Measurements from ENCODE around the gene SCN7A. TPM values are rescaled to one million over a fixed set of nuclear protein-coding genes. Genes with fewer than 3 reads are reported as not detected.

SCN7A gene
- total RNA-seq, 1 donor: under 0.01 TPM

GRCh38 chr2:166375736-166376487 lies 118.1 kb downstream of the SCN7A start, which contains the start of gene SCN9A:
SCN9A (minus strand) TSS chr2:166375944; CDS start chr2:166311756, 64,188 bp downstream.
- DNase-seq (ENCODE audit: low read depth): peak; percentile 46
- no peak for TF ChIP-seq CTCF (IDR thresholded peaks at IDR 0.05; ENCODE audit: insufficient read depth, low read length)
- H3K4me3 ChIP-seq (ENCODE audit: low read depth, low read length): peak within 1 kb of the TSS; percentile 74

GRCh38 chr2:166375195-166375735 lies 118.8 kb downstream of the SCN7A start:
- H3K4me3 ChIP-seq (ENCODE audit: low read depth, low read length): peak overlapping the region; percentile 74
- peak; percentile 17 for DNase-seq (ENCODE audit: low read depth)
- no peak for TF ChIP-seq CTCF (IDR thresholded peaks at IDR 0.05; ENCODE audit: insufficient read depth, low read length)

DNA sequence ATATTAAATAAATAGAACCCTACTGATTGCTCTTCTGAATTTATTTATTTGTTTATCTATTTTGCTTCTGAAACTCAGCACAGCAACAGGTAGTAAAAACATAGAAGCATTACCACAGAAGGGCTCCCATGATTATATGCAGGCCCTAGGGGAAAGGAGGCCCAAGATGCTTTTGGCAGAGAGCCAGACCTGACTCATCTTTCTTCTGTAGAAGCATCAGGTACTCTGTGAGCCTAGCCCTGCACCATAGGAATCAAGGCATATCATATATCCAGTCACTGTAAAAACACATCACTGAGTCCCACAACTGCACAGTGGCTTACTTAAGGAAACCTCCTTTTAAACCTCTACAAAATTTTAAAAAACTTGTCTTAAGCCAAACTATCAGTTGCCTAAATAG lies 120.1 kb downstream of the SCN7A start:
- peak overlapping the region; percentile 22 for H3K4me3 ChIP-seq (ENCODE audit: low read depth, low read length)
- DNase-seq (ENCODE audit: low read depth): peak; percentile 41
- no peak for TF ChIP-seq CTCF (IDR thresholded peaks at IDR 0.05; ENCODE audit: insufficient read depth, low read length)

DNA sequence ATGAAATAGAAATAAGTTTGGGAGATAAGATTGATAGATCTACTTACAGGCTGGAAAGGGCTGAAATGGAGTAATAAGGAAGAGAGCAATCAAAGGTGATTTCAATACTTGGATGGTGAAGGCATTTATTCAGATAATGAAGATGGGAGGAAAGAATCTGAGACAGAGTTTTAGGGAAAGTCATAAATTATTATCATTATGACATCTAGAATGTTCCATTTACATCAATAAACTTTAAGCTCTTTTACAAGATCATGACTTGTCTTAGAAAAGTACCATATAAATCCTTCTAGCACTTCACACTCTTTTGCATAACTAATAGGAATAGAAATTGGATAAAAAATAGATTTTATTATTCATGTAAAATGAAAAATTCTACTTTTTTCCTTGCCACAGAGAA lies 120.5 kb downstream of the SCN7A start:
- no peak for TF ChIP-seq CTCF (IDR thresholded peaks at IDR 0.05; ENCODE audit: insufficient read depth, low read length)
- H3K4me3 ChIP-seq (ENCODE audit: low read depth, low read length): no peak overlapping the region
- DNase-seq (ENCODE audit: low read depth): no peak

GRCh38 chr2:166373105-166373504 lies 120.9 kb downstream of the SCN7A start:
- no peak overlapping the region for H3K4me3 ChIP-seq (ENCODE audit: low read depth, low read length)
- no peak for TF ChIP-seq CTCF (IDR thresholded peaks at IDR 0.05; ENCODE audit: insufficient read depth, low read length)
- DNase-seq (ENCODE audit: low read depth): no peak

DNA sequence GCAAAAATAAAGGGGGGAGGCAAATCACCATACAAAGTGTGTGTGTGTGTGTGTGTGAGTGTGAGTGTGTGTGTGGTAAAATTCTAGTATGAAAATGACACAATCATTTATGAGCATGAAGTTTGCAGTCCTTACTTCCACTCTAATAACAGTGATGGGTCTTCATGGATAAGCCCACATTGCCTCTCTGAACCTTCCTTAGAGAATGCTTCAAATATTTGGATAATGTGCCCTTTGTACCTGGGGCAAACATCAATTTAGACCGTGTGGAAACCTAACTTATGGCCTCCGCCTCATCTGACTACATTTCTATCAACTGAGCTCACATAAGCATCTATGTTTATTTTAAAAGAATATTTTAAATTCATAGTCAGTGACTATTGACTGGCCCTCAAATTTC lies 122.0 kb downstream of the SCN7A start:
- no peak for DNase-seq (ENCODE audit: low read depth)
- H3K4me3 ChIP-seq (ENCODE audit: low read depth, low read length): no peak overlapping the region
- TF ChIP-seq CTCF (IDR thresholded peaks at IDR 0.05; ENCODE audit: insufficient read depth, low read length): no peak
